A549 (cell line): ENCODE measurements around the gene PPP1CC. TPM values are rescaled to one million over a fixed set of nuclear protein-coding genes. Genes with fewer than 3 reads are reported as not detected.

Source experiments
- ATAC-seq, 2 experiments: fragments of 200-7000 bp in 1 of 2; fragments of >200 bp in 1 of 2; cut with Nextera tagmentation in 1 of 2; cut with Tn5 transposase in 1 of 2; 3 replicates each; pipeline versions ENCODE4 v1.8.0 to v1.9.1; 2018 to 2020; ENCODE audit warnings: mild to moderate bottlenecking in 1 of 2, moderate library complexity in 1 of 2
- CTCF ChIA-PET: fragments of 300-600 bp; sonication (Branson Sonifier 250); formaldehyde crosslinking; extraction: SDS; loops from one replicate; lab custom pipeline; 2021; ENCODE audit warnings: antibody characterized with exemption, inconsistent platforms; lab: Yijun Ruan, JAX
- POLR2A ChIA-PET: fragments of 350-600 bp; formaldehyde crosslinking; extraction: SDS; loops from one replicate; lab custom pipeline; 2021; ENCODE audit warnings: antibody characterized with exemption, inconsistent platforms; lab: Yijun Ruan, JAX
- DNase-seq, 2 experiments: peaks; one replicate each; pipeline versions ENCODE4 v3.0.0 to v3.0.0-alpha.2; 2011 to 2016; ENCODE audit warnings: low read depth in 1 of 2, low spot score in 1 of 2
- FAIRE-seq: peaks from 2 replicates; lab custom pipeline; 2011; peaks lifted over from hg19 to GRCh38; lab: Jason Lieb, UNC
- H3K27ac ChIP-seq, 2 experiments: fragments of >200 bp; sonication (Bioruptor Twin); formaldehyde crosslinking; 3 replicates each; pipeline ENCODE4 v1.5.1; 2016 to 2017
- H3K4me1 ChIP-seq: fragments of >200 bp; sonication (Bioruptor Twin); formaldehyde crosslinking; 3 replicates; pipeline ENCODE4 v1.6.1; 2016
- H3K4me2 ChIP-seq: fragments of >200 bp; sonication (Bioruptor Twin); formaldehyde crosslinking; 3 replicates; pipeline ENCODE4 v1.6.1; 2016
- H3K4me3 ChIP-seq: fragments of >200 bp; sonication (Bioruptor Twin); formaldehyde crosslinking; 3 replicates; pipeline ENCODE4 v1.5.1; 2016
- H3K9me3 ChIP-seq: fragments of >200 bp; sonication (Bioruptor Twin); formaldehyde crosslinking; 3 replicates; pipeline ENCODE4 v1.6.1; 2016
- CBX8 ChIP-seq: fragments of 200-600 bp; sonication (generic); IDR thresholded peaks from 2 replicates; pipeline ENCODE4 v1.6.1; 2016
- CEBPB ChIP-seq, 2 experiments: fragments of >200 bp in 1 of 2; sonication (Bioruptor Twin) in 1 of 2; formaldehyde crosslinking in 1 of 2; IDR thresholded peaks; 2 replicates each; pipeline ENCODE4 v1.6.1; 2012 to 2016
- FOSB ChIP-seq: fragments of 250-450 bp; sonication (Bioruptor Pico); IDR thresholded peaks from 2 replicates; pipeline ENCODE4 v1.5.0; 2020; ENCODE audit warnings: mild to moderate bottlenecking, moderate library complexity
- HES2 ChIP-seq: fragments of >200 bp; sonication (Bioruptor Twin); formaldehyde crosslinking; IDR thresholded peaks from 2 replicates; pipeline ENCODE4 v1.6.1; 2016
- HOXB13 ChIP-seq: fragments of 250-450 bp; sonication (Bioruptor Pico); IDR thresholded peaks from 2 replicates; pipeline ENCODE4 v1.5.0; 2020; ENCODE audit warnings: low read depth, mild to moderate bottlenecking, moderate library complexity
- JUNB ChIP-seq: fragments of >200 bp; sonication (Bioruptor Twin); formaldehyde crosslinking; IDR thresholded peaks from 2 replicates; pipeline ENCODE4 v1.6.1; 2016
- KDM1A ChIP-seq: fragments of 200-600 bp; sonication (generic); IDR thresholded peaks from 2 replicates; pipeline ENCODE4 v1.6.1; 2016; ENCODE audit warnings: low read depth, mild to moderate bottlenecking
- MAFK ChIP-seq: fragments of 450-650 bp; IDR thresholded peaks from 2 replicates; pipeline ENCODE4 v1.6.1; 2014; ENCODE audit not compliant: partially characterized antibody
- MAZ ChIP-seq: fragments of 150-350 bp; IDR thresholded peaks from 2 replicates; pipeline ENCODE4 v1.6.1; 2014; ENCODE audit warnings: antibody characterized with exemption, low read depth, low read length, borderline replicate concordance
- PBX3 ChIP-seq: IDR thresholded peaks from 2 replicates; pipeline ENCODE4 v1.6.1; 2012
- PHF8 ChIP-seq: fragments of 200-600 bp; sonication (generic); IDR thresholded peaks from 2 replicates; pipeline ENCODE4 v1.6.1; 2016; ENCODE audit warnings: low read depth, mild to moderate bottlenecking, antibody characterized with exemption, moderate library complexity, borderline replicate concordance
- POLR2AphosphoS2 ChIP-seq: conservative IDR thresholded peaks from 2 replicates; pipeline ENCODE4 v1.6.1; 2012; ENCODE audit warnings: low read length, improper control_type of control experiment, inconsistent platforms
- RAD21 ChIP-seq, 2 experiments: fragments of >200 bp in 1 of 2; sonication (Bioruptor Twin) in 1 of 2; formaldehyde crosslinking in 1 of 2; IDR thresholded peaks in 1 of 2; conservative IDR thresholded peaks in 1 of 2; 2 replicates in 1 of 2; 3 replicates in 1 of 2; pipeline ENCODE4 v1.6.1; 2012 to 2018; ENCODE audit warnings: inconsistent platforms in 1 of 2
- RARB ChIP-seq: fragments of 250-450 bp; sonication (Bioruptor Pico); IDR thresholded peaks from 2 replicates; pipeline ENCODE4 v1.8.0; 2021; ENCODE audit warnings: mild to moderate bottlenecking, moderate library complexity
- SREBF2 ChIP-seq: fragments of 450-650 bp; IDR thresholded peaks from 2 replicates; pipeline ENCODE4 v1.6.1; 2014; ENCODE audit warnings: mild to moderate bottlenecking, moderate library complexity
- ZSCAN20 ChIP-seq: fragments of 250-450 bp; sonication (Bioruptor Pico); IDR thresholded peaks from 2 replicates; pipeline ENCODE4 v1.8.0; 2022; ENCODE audit warnings: mild to moderate bottlenecking, moderate library complexity
- WGBS: methylation state at CpG from one replicate; pipeline ENCODE4 v1.1.6; 2017; ENCODE audit errors: missing lambda C conversion rate; 5-methylcytosine and 5-hydroxymethylcytosine counted together
- polyA plus RNA-seq, 4 experiments: library from polyadenylated mRNA; depleted of rRNA in 3 of 4; stranded (reverse); fragments of >200 nt; fragmentation: RNase III in 1 of 4; extraction: RNeasy Plus Mini Kit Qiagen cat#74134 plus additional on column Dnase treatment in 1 of 4; gene quantifications; 2 replicates in 3 of 4; 3 replicates in 1 of 4; pipeline ENCODE4 v1.2.3, GENCODE V29; 2011 to 2017
- TF ChIP-seq, protein P1 (sequence below): IDR thresholded peaks from 2 replicates; pipeline ENCODE4 v1.6.1; 2012
- TF ChIP-seq, protein P2 (sequence below): fragments of >200 bp; sonication (Bioruptor Twin); formaldehyde crosslinking; IDR thresholded peaks from 3 replicates; pipeline ENCODE4 v1.5.1; 2016
- TF ChIP-seq, protein P3 (sequence below): fragments of 150-350 bp; IDR thresholded peaks from 2 replicates; pipeline ENCODE4 v1.6.1; 2014; ENCODE audit warnings: low read depth, mild to moderate bottlenecking, low read length

The PPP1CC gene
- polyA plus RNA-seq, 2 of the 4 experiments (the other 2 are of a cell fraction): 131 to 258 TPM

DNA sequence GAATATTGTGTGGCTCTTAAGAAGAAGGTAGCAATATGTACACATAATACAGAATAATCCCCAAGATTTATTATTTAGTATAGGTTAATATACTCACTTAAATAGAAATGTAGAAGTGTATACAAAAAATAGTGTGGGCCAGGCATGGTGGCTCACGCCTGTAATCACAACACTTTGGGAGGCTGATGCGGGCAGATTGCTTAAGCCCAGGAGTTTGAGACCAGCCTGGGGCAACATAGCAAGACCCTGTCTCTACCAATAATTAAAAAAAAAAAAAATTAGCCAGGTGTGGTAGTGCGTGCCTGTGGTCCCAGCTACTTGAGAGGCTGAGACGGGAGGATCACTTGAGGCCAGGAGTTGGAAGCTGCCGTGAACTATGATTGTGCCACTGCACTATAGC lies 38.5 kb downstream of the PPP1CC start:
- no peak for FAIRE-seq
- no peak for DNase-seq

GRCh38 chr12:110702081-110702480 lies 40.6 kb downstream of the PPP1CC start:
- 81% methylated on average over 5 of the region's 5 CpGs for WGBS

More for the DNA sequence above, 38.5 kb downstream of the PPP1CC start:
- no peak overlapping the region for H3K27ac ChIP-seq
- no peak for ATAC-seq
- H3K4me2 ChIP-seq: no peak overlapping the region
- no peak overlapping the region for H3K4me3 ChIP-seq
- no peaks in the 10 kb centered on the region for H3K4me1 ChIP-seq
- no peaks in the 10 kb centered on the region for H3K9me3 ChIP-seq
- TF ChIP-seq PBX3: no peak
- TF ChIP-seq, all 56 proteins: peak for 0
- ChIA-PET POLR2A (interaction anchor here (1.2 kb wide), 1 partner anchor 39 kb away, joined by 3 read pairs; the partner anchor contains the start of gene PPP1CC), CTCF (interaction anchor here (0.9 to 1.5 kb wide), 9 partner anchors 64 to 184 kb away, joined by 3 to 15 read pairs (median 3); no protein-coding TSS in a partner anchor)
- 86% methylated on average over 5 of the region's 5 CpGs for WGBS

DNA sequence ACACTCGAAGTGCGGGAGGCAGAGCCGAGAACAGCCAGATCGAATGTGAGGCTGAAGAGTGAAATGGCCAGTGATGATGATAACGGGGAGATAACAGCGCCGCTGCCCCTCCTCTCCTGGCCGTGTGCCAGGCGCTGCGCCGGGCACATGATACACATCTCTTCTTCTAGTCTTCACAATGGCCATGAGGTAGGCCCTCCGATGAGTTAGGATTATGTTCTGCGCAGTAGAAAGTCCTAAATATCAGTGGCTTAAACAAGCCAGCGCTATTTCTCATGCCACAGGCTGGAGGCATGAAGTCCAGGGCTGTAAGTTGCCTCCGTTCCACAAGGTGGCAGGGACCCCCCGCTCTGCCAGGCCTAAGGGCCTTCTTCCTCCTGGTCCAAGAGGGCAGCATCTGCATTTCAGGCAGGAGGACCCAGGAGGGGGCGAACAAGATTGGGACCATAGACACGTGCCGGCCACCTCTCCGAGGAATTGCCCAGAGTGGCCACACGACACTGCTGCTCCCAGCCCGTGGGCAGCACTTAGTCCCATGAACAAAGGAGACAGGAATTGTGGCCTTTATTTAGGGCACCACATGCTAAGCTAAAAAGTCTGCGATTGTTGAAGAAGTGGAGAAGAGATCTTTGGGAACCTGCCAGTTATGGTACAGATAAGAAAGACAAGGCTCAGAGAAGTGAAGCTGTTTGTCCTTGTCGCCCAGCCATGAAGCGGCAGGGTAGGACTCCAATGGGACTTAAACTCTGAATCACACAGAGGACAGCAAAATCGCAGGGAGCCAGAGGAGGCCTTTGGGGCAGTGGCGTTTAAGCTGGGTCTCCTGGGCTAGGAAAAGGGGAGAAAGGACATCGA lies 42.9 kb downstream of the PPP1CC start:
- DNase-seq: peak in 1 of 2 experiments; percentile 35
- WGBS: 89% methylated on average over 28 of the region's 28 CpGs
- FAIRE-seq: no peak
- Histone ChIP-seq H3K4me1 (peaks cover 8% of the 10 kb centered on the region), H3K4me3 (no peak overlapping the region), H3K4me2 (no peak overlapping the region), H3K27ac (no peak overlapping the region), H3K9me3 (no peaks in the 10 kb centered on the region)
- CTCF ChIA-PET: interaction anchor here (0.6 to 1.5 kb wide), 6 partner anchors 9 to 250 kb away, joined by 3 read pairs; partner anchors contain the start of gene ARPC3
- POLR2A ChIA-PET: no interaction called here
- ATAC-seq: peak; percentile 18 to 30; a peak in 2 of 6 replicates
- TF ChIP-seq KDM1A: no peak
- TF ChIP-seq HOXB13 (CRISPR knock-in tag): no peak
- no peak for TF ChIP-seq MAZ
- no peak for TF ChIP-seq JUNB
- TF ChIP-seq, protein P1, sequence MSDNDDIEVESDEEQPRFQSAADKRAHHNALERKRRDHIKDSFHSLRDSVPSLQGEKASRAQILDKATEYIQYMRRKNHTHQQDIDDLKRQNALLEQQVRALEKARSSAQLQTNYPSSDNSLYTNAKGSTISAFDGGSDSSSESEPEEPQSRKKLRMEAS: no peak

More at GRCh38 chr12:110702081-110702480, 40.6 kb downstream of the PPP1CC start:
- DNase-seq (no peak), ATAC-seq (no peak)
- no peaks in the 10 kb centered on the region for H3K9me3 ChIP-seq
- ChIA-PET CTCF (interaction anchor here (0.7 to 1.7 kb wide), 4 partner anchors 10 to 101 kb away, joined by 3 to 4 read pairs (median 3); no protein-coding TSS in a partner anchor), POLR2A (interaction anchor here (0.6 kb wide), 1 partner anchor 271 kb away, joined by 4 read pairs; no protein-coding TSS in a partner anchor)
- no peak overlapping the region for H3K4me2 ChIP-seq
- no peak overlapping the region for H3K27ac ChIP-seq
- no peak overlapping the region for H3K4me3 ChIP-seq
- TF ChIP-seq ZSCAN20 (CRISPR knock-in tag) (no peak), RAD21 (conservative IDR thresholded peaks at IDR 0.05 in 1 of 2, IDR thresholded peaks at IDR 0.05 in 1 of 2) (no peak), SREBF2 (no peak), FOSB (CRISPR knock-in tag) (no peak), RARB (CRISPR knock-in tag) (no peak), JUNB (no peak), MAFK (no peak), CEBPB (IDR thresholded peaks at IDR 0.05) (no peak), HES2 (no peak), CBX8 (no peak), POLR2AphosphoS2 (no peak), PHF8 (no peak)
- TF ChIP-seq, protein P2, sequence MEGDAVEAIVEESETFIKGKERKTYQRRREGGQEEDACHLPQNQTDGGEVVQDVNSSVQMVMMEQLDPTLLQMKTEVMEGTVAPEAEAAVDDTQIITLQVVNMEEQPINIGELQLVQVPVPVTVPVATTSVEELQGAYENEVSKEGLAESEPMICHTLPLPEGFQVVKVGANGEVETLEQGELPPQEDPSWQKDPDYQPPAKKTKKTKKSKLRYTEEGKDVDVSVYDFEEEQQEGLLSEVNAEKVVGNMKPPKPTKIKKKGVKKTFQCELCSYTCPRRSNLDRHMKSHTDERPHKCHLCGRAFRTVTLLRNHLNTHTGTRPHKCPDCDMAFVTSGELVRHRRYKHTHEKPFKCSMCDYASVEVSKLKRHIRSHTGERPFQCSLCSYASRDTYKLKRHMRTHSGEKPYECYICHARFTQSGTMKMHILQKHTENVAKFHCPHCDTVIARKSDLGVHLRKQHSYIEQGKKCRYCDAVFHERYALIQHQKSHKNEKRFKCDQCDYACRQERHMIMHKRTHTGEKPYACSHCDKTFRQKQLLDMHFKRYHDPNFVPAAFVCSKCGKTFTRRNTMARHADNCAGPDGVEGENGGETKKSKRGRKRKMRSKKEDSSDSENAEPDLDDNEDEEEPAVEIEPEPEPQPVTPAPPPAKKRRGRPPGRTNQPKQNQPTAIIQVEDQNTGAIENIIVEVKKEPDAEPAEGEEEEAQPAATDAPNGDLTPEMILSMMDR: no peak
- TF ChIP-seq, protein P3, sequence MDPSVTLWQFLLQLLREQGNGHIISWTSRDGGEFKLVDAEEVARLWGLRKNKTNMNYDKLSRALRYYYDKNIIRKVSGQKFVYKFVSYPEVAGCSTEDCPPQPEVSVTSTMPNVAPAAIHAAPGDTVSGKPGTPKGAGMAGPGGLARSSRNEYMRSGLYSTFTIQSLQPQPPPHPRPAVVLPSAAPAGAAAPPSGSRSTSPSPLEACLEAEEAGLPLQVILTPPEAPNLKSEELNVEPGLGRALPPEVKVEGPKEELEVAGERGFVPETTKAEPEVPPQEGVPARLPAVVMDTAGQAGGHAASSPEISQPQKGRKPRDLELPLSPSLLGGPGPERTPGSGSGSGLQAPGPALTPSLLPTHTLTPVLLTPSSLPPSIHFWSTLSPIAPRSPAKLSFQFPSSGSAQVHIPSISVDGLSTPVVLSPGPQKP: no peak
- TF ChIP-seq, protein P1: no peak
- TF ChIP-seq, all 56 proteins: peak for 0
- FAIRE-seq: no peak
- H3K4me1 ChIP-seq: peaks cover 8% of the 10 kb centered on the region
